HG03565 (cell line): Measurements from ENCODE around the gene HOXA11.

ENCODE experiments used
- ATAC-seq: cut with Tn5 transposase; IDR thresholded peaks from one replicate; pipeline ENCODE4 v1.9.1; 2021; ENCODE audit warnings: mild to moderate bottlenecking, moderate library complexity; ENCODE audit not compliant: unreplicated experiment

The HOXA11 gene

DNA sequence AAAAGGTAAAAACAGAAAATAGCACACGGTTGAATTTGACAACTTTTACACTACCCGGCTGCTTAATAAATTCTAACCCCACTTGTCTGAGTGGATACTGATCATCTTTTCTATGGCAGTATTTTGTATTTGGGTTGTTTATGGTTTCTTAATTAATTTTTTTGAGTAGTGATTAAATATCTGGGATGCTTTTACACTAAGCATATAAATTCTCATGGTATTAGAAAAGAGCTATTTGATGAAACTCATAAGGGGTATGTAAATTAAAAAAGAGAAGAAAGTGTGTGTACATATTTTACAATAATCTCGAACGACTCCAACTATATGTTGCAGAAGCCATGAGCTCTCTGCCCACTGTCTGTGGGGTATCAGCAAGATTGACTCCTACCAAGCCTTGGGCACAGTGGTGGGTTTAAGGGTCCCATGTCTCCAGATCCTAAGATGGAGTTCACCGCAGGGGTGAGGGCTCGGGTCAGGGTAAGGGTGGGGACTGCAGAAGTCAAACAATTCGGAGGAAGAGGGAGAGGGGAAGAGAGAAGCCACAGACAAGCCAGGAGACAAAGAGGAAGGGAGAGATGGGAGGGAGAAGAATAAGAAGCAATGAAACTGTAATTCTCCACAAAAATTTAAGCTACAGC lies 22.4 kb upstream of the HOXA11 start:
- no peak for ATAC-seq

DNA sequence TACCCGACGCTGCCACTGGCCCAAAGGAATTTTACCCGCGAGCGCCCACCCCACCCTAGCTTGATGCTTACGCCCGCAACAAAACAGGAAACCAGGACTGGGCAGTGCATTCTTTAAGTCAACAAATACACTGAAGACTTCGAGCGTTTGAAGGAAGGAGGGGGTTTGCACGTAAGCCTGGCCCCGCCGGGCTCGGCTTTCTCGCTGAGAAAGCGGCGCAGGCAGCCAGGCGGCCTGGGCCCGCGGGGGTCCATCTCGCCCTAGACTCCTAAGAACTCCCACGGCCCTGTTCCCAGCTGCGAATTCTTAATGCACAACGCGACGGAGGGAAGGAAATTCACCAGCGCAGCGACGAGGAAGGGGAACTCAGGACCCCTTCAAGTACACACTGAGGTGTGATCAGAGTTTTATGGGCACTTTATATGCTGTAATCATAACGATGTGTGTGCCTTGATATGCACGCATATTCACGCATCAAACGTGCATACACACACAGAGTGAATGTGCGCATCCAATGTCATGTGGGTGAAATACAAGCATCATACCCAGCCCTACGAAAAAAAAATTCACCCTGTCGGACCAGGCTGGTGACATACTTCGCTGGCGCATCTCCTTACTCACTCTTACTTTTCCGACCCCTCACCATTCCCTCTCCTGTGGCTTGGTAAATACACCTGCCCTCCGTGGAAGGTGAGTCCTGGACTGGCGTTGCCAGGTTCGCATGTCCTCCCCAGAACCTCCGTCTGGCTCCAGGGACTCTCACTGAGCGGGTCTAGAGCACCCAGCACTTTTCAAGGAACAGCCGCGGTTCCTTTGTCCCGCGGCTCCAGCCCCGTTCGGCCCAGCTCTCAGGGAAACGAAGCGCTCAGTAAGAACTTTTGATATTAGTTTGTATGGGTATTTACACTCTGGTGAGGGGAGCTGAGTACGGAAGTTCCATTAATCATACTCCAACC lies 20.6 kb upstream of the HOXA11 start:
- no peak for ATAC-seq

DNA sequence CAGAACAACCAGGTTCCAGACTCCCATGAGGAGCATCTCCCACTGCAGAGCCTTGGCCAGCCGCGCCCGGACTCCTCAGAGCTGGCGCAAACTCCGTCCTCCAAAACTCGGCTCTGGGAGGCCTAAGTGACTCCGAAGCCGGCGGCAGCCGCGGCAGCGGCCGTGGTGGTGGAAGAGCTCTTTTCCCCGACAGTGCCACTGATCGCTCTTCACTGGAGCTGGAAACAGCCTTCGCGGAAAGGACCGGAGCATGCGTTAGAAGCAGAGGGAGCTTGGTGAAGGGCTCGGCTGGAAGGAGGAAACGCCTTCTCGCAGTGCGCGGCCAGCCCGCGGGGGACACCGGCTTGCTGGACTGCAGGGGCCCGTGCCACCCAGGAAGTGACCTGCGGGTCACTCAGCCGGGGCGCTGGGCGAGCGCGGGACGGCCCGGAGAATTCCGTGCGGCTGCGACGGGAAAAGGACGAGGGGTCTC lies 19.9 kb upstream of the HOXA11 start:
- ATAC-seq = no peak

DNA sequence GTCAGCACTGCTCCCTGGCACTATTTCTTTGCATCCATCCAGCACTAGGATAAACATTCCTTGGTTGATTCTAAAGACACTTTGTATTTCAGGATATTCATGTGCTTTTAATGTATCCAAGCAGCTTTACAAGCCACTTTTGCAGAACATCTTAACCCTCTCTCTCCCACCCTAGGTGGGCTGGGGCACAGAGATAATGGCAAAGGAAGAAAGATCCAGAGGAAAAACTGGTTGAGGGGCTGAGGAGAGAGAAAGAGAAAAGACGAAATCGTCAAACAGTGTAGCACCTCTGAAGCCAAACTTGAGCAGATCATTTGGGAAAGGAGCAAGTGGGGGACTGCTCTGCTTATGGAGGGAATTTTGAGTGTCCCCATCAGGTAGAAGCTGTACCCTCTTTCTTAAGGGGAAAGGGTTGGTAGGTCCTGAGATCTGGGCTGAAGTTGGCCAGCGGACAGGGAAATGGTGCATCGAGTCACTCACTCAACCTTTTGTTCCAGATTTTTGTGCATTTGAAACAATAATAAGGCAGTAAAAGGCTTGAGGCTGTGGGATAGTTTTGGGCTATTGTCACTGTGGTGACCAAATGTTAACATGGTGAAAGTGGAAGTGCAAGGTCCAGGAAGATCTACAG lies 19.0 kb upstream of the HOXA11 start:
- no peak for ATAC-seq

DNA sequence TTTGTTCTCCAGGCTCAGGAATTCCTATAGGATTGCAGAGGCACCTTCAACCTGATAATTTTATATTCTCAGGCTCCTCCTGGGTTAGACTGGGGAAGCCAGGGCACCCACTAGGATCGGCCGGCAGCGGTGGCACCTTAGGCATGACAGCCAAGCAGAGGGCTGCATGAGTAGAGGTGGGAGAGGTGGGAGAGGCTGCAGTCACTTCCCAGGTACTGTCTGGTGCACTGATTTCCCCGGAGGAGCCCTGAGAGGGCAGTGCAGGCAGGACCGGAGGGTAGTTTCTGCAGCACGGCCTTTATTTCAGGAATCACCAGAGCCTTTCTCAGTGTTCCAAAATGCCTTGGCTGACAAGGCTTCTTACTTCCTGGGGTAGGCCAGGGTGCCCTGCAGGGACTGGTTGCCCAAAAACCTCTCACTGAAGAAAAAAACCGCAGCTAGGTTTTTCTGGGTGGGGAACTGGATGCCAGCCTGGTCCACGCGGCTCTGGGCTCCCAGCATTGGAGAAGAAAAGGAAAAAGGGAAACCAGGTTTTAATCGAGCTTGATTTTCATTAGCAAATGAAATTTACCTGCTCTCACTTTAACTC lies 18.4 kb upstream of the HOXA11 start:
- ATAC-seq = no peak

DNA sequence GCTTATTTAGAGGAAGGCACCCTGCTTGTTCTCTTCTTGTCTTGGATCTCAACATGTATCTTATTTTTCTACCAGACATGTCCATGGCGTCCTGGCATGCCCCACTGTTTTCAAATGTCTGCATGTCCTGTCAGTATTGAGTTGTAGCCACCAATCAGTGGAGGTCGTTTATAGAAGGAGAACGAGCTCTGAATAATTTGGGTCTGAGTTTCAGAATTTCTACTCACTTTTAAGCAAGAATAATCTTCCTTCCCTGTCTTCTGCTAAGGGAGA lies 17.8 kb upstream of the HOXA11 start:
- no peak for ATAC-seq

DNA sequence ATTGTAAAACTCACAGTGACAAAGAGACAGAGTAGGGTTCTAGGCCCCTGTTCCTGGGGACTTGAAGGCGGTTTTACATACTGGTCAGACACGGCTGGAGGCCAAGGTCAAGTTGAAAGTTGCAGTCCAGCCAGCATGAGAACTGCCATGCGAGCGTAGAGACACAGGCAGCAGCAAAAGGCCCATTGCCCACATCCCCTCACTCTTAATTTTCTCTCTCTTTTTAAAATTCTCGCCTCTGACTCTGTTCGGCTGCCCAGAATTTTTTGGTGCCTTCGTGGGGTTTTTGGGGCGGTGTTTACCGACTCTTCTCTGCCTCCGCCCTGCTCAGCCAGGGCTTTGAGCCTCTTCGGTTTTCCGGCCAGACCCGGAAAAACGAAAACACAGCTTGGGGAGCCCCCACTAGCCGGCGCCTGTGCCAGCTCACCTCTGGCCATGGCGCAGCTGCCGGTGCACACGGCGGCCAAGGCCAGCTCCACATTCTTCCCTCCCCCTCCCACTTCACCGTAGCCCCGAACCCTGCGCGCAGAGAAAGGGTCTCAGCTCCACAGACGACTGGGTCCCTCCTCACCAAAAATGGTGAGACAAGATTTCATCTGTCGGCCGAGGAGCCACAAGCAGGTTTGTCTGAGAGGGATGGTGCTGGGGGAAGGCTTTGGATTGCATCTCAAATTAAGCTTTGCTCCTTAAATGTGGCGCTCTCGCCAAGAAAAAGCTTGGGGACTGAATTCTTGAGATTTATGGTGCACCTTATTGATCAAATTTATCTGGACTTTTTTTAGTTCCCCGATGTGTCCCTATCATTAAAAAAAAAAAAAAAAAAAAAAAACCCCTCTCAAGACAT lies 17.2 kb upstream of the HOXA11 start:
- ATAC-seq = no peak

DNA sequence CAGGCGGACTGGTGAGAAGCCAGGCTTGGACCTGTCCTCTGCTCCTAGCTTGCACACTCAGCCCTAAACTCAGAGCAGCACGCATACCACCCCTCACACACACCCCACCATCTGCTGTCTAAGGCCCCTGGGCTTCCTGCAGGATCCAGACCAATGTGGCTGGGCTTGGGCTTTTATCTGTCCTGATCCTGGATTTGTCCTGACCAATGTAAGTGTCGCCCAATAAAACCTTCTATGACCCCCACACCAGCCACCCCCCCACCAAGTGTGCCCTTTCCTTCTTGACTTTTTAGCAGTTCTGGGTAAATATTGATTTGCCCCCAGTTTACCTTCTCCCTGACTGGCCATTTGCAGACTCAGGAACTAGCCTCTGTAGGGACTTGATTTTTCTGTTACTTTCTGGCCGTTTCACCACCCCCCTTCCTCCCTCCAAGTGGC lies 16.6 kb upstream of the HOXA11 start:
- no peak for ATAC-seq

DNA sequence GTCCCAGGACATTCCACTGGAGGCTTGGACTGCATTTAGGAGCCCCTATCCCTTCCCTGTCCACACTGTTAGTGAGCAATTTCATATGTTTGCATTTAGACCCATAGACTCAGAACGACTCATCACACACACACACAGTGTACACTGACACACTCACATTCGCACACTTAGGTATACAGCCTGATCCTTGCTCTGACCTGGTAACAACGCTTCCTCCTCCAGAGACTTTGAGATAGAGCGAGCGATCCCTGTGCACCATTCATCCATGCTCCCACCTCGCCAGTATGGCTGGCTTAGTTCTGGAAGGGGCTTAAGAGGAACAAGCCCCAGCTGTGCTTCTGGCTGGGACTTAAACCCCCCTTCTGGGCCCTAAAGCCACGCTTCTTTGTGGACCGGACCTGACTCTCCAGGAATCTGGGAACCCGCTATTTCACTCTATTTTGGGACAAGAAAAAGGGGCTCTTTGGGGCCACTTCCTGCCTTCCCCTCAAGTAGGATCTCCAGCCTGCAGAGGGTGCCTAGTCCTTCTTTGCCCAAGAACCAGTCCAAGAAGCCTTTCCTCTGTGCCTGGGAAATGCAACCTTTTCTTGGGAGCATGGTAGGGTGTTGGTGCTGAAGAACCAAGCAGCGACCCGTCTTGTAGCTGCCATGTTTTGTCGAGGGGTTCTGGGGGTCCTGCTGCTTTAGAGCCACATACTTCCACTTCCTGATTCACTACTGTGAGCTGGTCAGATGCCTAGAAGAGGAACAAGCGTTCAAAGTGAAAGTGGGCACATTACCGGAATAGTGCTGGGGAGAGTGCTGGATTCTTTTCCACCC lies 15.9 kb upstream of the HOXA11 start:
- no peak for ATAC-seq

DNA sequence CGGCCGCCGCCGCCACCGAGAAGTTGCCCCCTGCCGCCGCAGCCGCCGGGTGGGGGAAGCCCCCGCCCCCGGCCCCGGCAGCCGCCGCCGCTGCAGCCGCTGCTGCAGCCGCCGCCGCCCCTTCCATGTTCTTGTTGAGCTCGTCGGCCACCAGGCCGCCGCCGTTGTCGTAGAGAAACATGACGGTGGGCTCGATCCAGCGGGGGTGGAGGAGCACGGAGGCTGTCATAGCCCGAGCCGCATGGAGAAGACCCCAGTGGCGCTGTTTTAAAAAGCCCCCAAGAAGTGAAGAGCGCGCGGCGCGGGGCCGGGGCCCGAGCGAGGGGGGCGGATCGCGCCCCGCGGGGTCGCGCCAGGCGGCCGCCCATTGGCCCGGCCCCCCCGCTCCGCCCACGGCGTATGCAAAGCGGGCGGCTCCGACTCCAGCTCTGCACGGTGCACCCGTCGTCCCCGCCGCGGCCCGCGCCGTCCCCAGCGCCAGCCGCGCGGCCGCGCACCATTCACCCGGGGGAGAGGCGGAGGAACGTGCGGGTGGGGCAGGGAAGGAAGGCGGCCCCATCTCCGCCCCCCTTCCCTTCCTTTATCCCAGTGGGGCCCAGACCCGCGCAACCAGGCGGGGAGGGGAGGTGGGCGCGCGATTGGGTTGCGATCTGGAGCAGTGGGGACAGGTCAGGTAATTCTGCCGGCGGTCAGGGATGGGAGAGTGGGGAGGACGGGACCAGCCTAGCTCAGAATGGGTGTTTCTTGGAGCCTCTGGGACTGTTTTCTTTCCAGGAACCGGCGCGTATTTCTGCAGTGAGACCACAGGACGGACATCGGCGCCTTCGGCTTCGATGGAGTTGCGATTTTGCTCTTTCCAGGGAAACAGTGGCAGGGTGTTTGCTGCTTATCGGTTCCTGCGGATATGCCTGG lies 15.1 kb upstream of the HOXA11 start, which contains the start of gene HOXA13:
TSS of gene HOXA13 (minus strand) at position 243 of the 912 bp plus-strand sequence. CDS start at position 229, 14 bp downstream.
- no peak for ATAC-seq

DNA sequence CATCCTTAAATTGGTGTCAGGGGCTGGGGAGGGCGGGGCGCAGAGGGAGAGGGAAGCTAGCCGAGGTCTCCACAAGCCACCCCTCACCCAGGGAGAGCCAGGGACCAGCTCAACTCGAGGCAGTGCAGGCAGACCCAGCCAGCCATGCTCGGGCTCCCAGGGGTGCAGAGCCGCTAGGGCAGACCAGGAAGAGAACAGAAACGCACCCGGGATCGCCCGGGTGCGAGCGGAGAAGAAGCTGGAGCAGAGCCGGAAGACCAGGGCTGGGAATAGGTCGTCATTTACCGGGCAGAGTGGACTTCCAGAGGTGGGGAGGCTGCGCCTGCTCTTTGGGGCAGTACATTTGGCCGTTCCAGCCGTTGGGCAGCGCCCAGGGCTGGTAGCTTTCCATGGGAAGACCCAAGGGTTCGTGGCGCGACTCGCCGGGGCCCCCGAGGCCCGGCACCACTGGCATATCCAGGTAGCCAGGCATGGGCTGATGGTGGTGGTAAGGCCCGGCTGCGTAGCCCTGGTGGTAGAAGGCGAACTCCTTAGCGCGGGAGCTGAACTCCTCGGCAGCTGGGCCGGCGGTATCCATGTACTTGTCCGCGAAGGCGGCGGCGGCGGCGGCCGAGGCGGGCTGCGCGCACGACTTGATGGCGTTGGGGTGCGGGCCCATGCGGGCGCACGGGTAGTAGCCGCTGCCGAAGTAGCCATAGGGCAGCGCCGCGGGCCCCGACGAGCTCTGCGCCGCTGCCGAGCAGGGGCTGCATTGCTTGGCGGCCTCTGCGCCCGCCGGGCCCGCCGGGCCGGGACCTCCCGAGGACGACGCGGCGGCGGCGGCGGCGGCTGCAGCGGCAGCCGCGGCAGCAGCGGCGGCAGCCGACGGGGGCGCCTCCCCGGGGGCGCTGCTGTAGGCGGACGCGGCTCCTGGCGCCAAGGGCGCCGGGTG lies 14.1 kb upstream of the HOXA11 start:
- no peak for ATAC-seq

DNA sequence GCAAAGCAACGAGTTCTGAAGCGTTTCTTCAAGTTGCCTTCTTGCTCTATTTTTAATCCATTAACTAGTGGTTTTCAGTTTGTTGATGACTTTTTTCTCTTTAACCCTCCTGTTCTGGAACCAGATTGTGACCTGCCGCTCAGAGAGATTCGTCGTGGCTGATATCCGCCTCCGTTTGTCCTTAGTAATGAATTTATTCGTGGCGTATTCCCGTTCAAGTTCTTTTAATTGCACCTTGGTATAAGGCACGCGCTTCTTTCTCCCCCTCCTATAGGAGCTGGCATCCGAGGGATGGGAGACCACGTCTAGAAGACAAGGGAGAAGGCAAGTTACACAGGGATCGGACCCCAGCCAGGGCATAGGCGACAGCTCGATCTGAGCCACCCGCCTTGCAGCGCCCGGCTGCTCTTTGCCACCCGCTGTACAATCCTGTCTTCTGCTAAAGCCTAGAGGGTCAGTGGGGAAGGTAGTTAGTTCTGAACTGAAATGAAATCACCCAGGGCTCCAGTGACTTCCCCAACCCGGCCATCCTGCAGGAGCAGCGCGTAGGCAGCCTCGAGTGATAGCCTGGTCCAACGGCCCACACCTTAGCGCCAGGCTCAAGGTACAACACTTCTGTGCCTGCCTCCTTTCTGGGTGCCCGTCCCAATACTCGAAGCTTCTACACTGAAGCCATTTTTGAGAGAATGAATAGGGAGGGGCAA lies 13.3 kb upstream of the HOXA11 start:
- no peak for ATAC-seq

DNA sequence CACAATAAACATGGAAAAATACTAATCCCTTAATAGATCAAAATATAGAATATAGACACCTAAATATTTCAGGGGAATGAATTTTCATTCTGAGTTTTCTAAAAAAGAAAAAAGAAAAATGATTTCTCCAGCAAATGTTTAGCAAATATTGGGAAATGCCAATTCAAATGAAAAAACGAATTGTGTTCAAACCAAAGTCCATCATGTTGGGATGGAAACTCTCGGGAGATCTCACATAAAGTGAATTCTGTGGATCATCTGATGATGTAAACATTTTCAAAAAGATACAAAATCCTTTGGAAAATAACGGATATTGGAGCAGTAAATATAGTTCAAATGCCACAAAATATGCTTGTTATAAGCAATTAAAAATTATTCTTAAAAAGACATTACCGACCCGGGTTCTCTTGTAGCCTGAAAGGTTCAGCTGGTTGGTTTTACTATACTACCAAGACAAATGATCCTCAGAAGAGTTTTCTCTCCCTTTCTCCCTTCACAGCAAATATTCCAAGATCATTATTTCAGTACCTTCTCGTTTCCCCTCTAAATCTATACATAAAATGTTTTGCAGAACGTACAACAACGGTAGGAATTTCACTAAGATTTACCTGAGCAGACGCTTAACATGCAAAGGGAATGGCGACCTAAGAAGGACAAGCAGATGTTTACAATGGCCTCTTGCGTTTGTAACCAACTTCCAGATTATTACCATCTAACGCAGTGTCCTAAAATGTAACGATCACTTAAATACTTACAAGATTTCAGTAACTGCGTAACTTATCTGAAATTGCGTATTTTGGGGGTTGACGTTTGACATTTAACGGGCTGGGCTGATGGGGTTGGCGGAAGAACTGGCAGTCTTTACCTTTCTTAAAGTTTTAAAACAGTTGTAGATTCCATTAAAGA lies 12.4 kb upstream of the HOXA11 start:
- ATAC-seq = no peak

DNA sequence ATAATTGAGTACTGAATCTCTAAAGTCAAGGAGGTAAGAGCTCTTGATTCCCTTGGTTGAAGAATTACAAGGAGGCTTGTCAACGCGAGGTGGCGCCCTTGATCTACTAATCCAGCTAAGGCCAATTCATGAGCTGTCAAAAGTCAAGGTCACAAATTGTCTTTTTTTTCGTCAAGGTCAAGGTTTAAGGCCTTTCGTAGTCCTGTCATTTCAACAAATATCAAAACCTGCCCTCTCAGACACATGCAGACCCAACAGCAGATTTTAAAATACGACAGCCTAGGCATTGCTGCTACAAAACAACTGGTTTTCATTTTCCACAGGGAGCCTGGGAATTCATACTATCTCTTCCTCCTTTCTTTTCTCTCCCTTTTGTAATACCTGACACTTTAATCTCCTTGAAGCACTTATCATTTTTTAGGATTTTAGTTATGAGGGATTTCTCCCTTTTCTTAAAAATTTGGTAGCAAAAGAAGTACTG lies 11.3 kb upstream of the HOXA11 start:
- ATAC-seq = no peak

DNA sequence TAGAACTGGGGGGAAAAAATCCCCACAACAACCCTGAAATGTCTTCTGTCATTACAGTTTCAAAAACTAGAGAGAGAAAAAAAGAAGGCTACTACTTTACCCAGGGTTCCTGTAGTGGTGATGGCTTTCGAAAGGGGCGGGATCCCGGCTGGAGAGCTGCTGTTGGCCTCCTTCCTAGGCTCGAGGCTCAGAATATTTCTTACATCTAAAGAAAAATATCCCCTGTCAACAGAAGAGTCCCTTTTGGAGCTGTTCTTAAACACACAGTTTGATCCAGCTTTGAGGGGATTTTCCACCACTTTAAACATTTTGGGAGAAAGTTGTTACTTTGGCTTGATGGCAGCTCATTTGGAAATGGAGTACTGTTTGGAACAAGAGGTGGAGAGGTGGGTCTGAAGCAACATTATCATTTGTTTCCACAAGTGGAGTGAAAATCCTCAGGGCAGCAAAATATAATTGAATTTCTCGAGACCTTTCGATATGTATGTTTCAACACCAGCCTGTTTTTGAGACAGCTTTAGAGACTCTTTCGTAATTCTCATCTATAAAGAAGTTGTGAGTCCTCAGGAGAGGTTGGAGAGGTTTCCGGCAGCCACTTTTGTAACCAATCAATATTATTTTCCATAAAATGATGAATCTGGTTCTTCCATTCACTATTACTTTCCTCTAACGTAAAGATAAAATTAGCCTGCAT lies 9.8 kb upstream of the HOXA11 start:
- no peak for ATAC-seq
